HG03064 (cell line): Measurements from ENCODE around the gene IHH.

Experiments used
- ATAC-seq: cut with Tn5 transposase; IDR thresholded peaks from one replicate; pipeline ENCODE4 v1.9.1; 2021; ENCODE audit warnings: low read depth; ENCODE audit not compliant: unreplicated experiment

Gene IHH

DNA sequence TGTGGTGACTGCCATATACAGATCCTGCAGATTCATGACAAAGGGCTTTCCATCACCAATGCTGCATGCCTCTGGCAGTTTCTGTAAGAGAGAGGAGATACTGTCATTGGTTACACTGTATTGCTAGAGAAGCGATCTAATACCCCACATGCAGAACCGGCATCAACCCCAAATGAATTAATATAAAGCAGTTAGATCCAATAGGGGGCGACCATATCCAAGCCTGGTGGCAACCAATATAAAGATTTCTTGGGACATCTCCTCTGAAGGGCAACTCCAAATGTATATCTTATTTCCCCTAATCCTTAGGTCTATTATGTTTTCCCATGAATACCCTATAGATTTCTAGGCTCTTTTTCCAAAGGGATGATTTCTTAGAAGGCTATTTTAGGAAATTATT lies 17.4 kb upstream of the IHH start:
- ATAC-seq: no peak

DNA sequence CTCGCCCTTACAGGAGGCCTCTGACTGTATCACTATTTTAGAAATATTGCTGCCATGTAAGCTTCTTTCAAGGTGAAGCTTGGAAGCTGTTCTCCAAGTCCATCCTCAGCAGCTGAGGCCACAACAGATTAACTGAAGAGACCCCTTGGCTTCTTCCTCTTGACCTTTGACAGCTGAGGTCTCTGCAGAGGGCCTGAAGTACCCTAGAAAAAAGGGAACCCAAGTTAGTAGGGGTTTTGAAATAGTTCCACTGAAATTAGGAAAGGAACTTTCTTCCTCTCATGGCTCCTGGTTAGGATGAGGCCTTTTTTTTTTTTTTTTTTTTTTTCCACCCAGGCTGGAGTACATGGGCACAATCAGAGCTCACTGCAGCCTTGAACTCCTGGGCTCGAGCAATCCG lies 15.5 kb upstream of the IHH start:
- ATAC-seq: no peak

DNA sequence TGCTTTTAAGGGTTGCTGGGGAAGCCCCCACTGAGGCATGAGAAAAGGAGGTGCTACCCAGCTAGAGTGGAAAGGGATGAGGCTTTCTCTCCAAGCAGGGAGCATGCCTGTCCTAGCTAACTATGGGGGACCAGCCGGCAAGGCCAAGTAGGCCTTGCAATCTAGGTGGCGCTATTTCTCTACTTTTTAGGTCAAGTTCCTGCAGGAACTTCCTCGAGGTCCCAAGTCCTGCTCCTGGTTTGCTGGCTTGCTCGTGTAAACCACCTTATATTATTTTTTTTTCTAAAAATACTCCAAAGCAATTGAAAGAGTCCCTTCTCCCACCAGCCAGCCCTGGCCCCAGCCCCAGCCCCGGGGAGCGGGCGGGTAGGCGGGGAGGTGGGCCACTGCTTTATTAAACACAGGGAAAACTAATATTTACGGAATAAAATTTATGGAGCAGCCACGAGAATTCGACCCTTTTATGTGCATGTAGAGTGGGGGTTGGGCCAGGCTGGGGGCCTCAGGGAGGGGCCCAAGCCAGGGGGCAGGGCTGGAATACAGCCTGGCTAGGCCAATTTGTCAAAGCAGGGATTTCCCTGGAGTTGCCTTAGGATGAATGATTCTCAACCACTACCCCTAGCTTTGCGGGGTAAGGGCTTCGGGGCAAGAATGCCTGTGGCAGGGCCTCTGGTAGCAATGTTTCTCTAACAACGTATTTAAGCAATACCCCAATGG lies 12.8 kb upstream of the IHH start:
- no peak for ATAC-seq

DNA sequence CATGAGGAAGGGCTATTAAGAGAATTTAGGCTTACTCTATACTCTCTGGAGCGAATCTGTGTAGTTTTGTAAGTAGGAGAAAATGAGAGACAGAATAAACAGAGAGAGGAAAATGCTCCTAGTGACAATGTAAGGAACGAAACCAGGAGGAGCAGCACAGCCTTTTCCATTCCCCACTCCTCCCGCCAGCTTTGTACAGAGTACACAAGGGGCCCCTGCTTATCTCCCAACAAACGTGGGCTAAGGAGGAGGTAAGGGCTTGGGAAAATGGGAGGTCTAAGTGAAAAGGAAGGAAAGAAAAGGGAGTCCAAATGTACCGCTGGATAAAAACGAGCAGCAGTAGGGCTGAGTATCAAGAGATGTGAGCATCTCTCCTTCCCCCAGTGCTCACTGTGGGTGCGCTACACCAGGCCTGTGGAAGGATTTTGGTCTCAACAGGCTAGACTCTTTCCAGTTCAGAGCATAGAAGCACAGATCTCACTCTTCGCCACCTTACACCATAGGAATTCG lies 12.1 kb upstream of the IHH start:
- no peak for ATAC-seq

DNA sequence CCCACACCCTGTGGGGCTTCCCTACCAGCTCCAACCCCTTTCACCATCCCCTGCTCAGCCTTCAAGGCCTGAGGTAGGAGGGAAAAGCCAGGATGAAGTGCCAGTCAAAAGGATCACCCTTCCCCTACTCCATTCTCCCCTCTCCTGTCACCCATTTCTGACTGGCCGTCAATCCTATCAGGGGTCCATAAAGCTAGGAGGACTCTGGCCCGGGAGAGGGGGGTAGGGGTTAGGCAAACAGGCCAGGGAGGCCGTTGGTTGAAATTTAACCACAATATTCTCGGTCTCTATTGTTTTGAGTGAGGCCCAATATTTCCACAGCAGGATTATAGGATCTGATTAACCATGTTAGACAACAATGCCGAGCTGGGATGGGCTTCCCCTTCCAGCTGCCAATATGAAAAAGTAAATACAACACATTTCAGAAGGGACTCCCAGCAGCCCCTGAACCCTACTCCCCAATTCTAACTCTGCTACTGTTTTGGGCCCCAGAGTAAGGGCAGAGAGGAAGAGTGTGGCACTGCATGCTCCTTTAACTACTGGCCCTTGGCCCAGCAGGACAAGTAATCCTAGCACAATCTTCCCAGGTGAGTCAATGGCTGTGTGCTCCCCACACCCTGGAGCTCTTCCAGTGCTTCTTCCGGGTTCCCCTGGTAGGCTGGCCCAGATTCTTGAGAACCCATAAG lies 10.6 kb upstream of the IHH start:
- ATAC-seq: no peak

DNA sequence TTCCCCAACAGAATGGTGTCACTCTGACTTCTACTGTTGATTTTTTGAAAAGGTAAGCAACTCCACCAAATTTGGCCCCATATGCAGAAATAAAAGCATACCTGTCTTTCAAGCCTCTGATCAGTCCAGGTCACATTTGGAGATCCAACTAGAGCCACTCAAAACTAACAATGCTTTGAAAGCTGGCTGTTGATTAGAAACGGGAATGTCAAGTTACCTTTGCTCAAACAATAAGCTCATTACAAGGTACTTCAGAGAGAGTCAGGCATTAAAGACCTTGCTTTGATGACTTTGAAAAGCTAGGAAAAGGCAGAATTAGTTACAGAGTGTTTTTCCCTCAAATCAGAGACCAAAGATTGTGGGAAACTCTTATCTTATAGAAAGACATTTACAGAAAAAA lies 4.8 kb upstream of the IHH start:
- ATAC-seq: no peak

DNA sequence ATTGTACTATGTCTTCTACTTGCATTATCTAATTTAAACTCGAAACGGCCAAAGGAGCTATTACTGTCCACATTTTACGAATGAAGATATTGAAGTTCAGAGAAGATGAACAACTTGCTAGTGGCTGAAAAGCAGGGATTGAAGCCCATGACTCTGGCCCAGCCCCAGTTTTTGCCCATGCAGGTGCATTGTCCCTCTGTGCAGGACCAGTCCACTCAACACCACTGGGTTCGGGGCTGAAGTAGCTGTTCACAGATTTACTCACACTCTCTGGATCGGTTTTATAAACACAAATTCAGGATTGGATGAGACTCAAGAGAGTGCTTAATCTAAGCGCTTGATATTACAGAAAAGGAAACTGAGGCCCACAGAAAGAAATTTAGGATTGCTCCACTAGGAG lies 1.4 kb upstream of the IHH start:
- ATAC-seq: no peak

DNA sequence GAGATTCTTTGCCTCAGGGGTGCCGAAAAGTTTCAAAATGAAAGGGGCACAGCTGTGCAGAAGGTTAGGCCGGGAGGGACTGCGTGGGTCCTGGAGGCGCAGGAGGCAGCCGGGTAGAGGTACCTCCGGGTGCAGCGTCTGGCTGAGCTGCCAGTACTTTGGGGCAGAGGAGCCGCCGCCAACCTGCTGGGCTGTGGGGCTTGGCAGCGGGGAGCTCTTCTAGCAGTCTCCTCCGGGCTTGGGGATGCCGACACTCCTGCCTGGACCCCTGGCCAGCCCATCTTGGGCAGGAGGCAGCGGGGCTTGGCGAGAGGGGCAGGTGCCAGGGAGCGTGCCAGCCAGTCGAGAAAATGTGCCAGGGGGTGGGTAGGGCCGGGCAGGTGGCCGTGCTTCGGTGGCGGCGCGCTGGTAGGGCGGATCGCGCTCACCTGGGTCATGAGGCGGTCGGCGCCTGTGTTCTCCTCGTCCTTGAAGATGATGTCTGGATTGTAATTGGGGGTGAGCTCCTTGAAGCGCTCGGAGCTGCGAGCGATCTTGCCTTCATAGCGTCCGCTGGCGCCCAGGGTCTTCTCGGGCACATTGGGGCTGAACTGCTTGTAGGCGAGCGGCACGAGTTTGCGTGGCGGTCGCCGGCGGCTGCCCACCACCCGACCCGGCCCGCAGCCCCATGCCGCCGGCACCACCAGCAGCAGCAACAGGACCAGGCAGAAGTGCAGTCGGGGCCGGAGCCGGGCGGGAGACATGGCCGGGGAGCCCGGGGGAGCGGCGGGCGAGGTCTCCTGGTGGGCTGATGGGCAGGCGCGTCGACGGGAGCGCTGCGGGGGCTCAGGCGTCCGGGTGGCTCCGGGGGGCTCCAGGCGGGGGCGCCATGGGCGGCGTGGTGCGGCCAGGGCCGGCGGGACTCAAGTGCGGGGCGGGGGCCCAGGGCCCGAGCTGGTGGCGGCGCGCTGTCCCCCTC lies 717 bp downstream of the IHH start:
- no peak for ATAC-seq

DNA sequence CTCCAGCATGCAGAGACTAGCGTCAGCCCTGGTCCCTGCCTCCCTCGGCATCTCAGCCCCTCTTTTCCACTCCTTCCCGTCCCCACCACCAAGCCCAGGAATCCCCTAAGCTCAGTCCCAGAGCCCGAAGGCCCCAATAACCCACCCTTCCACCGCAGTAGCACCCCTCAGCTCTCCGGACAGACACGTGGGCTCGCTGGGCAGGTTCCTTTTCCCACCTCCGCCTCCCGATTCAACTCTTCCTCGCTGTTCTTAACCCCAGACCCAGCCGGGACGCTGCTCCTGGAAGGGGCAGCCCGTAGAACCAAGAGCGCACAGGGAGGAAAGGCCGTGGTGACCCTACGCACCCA lies 1.4 kb downstream of the IHH start:
- ATAC-seq: no peak

DNA sequence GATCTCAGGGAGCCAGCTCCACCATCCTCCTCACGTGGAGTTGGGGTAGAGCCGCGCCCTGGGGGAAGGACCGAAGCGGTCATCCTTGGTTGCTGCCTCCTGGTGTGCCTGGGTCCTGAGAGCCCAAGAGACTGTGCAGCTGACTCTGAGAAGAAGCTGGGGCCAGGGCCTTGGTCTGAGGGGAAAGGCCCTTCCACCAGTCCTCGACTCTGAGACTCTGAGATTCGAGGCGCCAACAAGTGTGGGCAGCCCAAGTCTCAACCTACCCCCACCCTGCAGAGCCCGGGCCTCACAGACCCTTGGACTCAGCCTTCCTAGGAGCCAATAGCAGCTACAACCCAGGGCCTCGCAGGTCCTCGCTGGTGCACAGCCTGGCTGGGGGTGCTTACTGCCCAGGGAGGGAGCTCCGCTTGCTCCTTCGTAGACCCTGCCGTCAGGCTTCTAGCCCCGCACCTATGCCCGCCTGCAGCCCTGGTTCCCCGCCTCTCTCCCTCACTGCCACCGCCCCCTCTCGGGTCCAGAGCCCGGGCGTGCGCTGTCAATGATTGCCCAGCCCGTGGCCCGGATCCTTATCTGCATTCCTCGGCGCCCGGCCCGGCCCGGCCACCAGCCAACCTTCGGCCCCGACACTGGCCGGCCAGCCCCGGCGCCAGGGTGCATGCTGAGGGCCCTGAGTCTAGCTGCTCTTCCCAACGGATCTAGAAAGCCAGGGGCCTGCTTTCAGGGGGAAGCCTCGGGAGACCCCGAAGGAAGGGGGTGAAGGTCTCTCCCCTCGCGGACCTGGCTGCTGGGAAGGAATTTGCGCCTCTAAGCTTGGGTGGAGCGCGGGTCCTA lies 2.0 kb downstream of the IHH start:
- ATAC-seq: no peak

DNA sequence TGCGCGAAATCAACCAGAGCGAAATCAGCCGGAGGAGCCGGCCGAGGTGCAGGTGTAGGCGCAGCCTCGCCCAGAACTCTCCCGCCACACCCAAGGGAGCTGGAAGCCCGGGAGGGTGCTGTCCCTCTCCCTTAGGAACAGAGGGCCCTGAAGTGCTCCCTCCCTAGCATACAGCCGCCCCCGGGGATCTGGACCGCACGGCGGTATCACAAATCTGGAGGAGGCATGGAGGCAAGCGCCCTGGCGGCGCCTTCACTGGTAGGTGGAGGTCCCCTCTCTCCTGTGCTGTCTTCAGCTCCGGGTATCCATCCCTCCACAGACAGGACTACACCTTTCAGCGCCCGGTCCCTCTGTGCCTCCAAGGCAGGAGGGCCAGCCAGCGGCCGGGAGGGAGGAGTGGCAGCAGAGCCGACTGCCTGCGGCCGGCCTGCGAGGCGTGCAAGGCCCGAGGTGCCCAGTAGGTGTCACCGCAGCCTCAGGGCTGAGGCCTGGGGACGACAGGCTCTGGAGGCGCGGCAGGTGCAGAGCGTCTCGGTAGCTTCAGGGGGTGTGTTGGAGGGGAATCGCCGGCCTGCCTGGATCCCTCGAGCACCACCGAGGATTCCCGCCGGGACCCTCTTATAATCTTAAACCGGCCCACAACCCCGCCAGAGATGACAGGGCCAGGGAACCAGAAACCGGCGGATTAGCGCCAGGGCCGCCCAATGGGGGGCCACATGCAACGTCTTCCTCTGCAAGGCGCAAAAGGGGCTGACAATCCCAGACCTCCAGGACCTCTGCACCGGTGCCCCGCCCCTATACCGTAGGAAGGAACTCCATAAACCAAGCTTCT lies 2.8 kb downstream of the IHH start:
- peak; percentile 90 for ATAC-seq

DNA sequence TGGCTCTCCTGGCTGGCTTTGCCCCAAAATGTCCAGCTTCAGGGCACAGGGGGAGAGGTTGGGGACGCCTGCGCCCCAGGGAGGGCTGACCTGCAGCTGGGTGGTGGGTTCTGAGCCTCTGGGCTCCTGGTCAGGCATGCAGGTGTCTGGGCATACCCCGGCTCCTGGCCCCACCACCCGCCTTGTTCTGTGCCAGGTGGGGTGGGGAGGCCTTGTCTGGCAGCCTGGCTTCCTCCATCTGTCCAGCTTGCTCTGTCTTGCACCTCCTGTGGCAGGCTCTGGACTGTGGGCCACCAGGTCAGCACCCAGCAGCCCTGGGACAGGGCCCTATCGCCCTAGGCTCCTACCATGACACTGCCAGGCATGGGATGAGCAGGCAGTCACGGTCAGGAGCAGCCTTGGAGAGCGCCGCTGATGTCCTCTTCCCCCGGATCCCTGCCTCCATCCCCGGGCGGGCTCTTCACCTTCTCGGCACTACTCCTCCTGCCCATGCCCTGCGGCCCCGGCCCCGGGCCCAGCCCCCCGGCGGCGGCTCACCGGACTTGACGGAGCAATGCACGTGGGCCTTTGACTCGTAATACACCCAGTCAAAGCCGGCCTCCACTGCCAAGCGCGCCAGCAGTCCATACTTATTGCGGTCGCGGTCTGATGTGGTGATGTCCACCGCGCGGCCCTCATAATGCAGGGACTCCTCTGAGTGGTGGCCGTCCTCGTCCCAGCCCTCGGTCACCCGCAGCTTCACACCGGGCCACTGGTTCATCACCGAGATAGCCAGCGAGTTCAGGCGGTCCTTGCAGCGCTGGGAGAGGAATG lies 3.6 kb downstream of the IHH start:
- no peak for ATAC-seq

DNA sequence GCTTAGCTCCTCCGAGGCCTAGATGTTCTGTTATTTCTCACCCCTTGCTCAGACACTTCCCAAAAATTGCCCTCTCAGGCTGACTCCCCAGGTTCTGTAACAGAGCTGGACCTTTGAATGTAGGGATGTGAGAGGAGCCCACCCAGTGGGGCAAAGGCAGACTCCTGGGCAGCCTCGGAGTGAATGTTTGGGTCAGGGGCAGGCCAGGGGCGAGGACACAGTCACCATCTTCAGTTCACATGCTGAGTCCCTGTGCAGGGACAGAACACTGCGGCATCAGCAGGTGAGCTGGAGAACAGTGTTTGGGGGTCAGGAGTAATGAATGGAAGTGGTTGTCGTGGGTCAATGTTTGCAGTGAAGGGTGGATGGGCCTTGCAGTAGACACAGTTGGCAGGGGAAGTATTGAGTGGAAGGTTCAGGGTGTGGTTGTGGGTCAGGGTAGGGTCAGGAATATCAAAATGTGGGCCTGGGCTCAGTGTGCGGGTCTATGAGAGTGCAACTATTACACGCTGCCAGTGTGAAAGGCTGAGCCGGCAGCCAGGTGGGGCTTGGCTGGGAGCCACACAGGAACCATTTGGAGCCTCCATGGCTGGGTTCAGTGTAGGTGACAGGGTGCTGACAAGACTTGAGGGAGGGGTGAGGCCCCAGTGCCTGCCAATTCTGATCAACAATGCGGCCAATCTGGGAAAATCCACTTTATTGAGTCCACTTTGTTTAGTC lies 4.4 kb downstream of the IHH start:
- no peak for ATAC-seq

DNA sequence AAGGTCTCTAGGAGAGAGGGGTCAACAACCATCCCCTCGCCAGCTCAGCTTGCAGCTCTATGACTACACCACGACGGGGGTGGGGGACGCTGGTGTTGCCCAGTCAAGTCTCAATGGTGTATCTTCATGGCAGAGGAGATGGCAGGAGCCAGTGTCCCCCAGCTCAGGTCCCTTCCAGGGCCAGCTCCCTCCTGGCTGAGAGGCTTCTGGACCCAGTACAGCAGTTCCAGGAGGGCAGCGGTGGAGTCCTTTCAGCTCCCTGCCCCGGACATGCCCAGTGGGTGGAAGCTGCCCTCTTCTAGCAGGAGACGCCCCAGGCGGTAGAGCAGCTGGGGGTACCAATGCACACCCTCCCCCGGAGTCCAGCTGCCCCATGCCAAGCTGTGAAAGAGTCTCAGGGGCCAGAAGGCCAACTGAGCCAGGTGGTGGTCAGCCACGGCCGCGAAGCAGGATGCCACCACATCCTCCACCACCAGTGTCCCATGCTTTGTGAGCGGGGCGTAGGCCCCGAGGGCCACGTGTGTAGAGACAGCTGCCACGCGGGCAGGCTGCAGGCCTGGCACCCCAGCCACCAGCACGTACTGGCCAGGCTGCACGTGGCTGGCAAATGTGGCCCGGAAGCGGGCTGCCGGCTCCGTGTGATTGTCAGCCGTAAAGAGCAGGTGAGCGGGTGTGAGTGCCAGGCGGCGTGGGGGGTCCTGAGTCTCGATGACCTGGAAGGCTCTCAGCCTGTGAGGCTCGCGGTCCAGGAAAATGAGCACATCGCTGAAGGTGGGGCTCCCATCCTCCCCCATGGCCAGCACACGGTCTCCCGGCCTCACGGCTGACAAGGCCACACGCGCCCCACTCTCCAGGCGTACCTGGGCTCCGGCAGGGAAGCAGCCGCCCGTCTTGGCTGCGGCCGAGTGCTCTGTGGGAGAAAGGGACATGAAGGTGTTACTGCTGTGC lies 5.5 kb downstream of the IHH start:
- ATAC-seq: no peak

DNA sequence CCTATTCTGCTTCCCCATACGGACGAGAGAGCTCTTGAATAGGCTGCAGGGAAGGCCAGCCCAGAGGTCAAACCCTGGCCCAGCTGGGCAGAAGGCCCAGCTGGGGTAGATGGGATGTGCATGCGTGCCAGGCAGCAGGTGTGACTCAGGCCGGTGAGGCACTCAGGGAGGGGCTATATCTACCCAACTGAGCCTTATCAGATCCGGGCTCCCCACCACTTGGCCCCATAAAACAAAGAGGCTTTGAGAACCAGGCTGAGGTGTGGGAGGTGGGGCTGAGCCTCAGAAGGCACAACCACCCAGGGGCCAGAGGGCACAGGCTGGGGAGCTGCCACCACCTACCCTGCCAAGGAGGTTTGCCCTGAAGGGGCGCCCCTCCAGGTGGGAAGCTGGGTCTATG lies 11.4 kb downstream of the IHH start:
- no peak for ATAC-seq

DNA sequence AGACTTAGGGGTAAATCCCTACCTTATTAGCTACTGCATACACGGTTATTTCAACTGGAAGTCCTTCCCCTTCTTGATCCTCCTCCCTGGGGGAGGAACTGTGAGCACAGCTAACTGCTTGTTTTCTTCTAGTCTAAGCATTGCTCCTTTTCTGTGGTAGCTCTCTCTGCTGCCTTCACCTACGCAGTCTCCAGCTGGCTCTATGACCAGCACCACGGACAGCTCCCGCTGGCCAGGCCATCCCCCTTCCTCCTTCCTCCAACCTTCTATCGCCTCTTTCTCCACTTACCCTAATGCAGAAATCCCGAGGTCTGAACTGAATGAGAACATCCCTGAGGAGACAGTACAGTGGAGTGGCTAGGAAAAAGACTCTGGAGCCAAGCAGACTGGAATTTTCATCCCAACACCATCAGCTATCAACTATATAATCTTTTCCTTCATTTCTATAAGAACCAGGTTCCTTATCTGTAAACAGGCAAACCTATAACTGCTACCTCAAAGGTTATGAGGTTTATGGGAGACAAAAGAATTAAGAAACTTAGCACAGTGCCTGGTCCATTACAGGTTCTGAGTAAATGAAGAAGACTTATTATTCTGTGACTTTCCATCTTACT lies 14.7 kb downstream of the IHH start:
- ATAC-seq: no peak

DNA sequence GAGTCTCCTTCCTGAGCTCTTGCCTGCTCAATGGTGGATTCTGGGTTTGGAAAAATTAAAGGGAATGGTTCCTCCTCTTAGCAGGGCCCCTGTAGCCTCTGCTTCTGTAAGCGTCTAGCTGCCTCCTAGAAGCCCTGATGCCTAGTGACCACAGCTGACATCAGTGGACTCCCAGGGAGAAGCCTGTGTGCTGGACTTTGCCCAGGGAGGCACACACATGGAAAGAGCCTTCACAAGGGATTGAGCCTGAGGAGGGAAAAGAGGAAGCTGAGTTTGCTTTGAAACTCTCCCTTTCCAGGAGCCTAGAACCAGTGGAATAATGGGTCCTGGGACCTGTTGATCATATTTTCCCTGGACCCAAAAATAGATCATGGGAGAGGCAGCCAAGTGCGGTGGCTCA lies 18.0 kb downstream of the IHH start:
- no peak for ATAC-seq
